ENCODE data around the gene ANKRD62.
"Not testable (repeated sequence)": the region's sequence is repeated elsewhere in the genome, so short reads cannot be mapped to it uniquely, and the experiment has no call there.

The ANKRD62 gene

DNA sequence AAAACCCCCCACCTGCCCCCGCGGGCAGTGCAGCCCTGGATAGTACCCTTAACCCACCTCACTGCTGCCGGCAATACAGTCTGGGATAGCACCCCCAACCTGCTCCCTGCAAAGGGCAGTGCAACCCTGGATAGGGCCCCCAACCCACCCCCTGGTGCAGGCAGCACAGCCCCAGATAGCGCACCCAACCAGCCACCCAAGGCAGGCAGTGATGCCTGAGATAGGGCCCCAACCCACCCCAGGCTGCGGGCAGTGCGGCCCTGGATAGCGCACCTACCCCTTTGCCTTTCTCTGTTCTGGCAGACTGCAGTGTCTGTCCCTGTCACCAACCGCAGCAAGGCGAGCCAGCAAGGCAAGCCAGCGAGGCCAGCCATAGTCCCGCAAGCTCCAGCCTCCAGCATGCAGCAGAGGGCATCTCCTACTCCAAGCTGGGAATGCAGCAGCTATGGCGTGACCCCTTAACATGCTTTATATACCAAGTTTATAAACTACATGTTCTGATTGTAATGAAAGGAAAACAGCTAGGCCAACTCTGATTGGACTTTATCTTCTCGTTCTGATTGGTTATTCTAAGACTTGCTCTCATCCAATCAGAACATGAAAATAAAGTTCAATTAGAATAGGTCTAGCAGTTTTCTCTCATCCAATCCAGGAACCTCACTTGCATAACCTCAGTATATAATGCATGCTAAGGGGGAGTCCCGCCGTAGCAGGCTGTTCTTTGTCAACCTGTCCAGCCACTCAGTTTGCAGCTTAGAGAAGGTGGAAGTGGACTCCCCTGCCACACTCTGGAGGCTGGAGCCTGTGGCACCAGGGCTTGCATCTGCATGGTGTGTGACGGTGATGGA, 34.1 kb upstream of the ANKRD62 start:
- Mint-ChIP-seq H3K27ac (no peak overlapping the region), H3K4me3 (no peak overlapping the region), H3K27me3 (ENCODE audit: low read depth) (no peaks in the 10 kb centered on the region), H3K9me3 (no peaks in the 10 kb centered on the region), H3K4me1 (ENCODE audit: low read depth) (no peaks in the 10 kb centered on the region), H3K36me3 (ENCODE audit: low read depth) (no peaks in the 10 kb centered on the region)

DNA sequence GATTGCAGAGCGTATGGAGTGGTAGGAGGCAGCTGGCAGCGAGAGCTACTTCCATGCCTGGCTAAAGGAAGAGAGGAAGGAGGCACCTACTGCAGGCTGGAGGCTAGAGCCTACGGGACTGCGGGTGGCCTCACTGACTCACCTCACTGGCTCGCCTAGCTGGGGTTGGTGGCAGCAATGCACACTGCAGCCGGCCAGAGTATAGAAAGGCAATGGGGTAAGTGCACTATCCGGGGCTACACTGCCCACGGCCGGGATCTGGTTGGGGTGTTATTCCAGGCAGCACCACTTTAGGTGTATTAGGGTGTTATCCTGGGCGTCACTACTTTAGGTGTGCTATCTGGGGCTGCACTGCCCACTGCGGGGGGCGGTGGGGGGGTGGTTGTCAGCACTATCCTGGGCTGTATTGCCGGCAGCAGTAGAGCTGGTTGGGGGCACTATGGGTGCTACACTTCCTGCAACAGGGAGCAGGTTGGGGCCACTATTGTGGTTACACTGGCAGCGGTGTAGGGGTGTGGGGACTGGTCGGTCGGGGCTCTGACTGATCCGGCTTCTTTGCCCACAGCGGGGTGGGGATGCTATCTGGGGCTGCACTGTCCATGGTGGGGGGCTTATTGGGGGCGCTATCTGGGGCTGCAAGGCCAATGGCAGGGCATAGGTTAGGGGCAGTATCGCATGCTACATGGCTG, 33.3 kb upstream of the ANKRD62 start:
- H3K27me3 Mint-ChIP-seq (ENCODE audit: low read depth) = no peaks in the 10 kb centered on the region
- no peaks in the 10 kb centered on the region for H3K36me3 Mint-ChIP-seq (ENCODE audit: low read depth)
- H3K27ac Mint-ChIP-seq = no peak overlapping the region
- H3K9me3 Mint-ChIP-seq = no peaks in the 10 kb centered on the region
- no peaks in the 10 kb centered on the region for H3K4me1 Mint-ChIP-seq (ENCODE audit: low read depth)
- no peak overlapping the region for H3K4me3 Mint-ChIP-seq

DNA sequence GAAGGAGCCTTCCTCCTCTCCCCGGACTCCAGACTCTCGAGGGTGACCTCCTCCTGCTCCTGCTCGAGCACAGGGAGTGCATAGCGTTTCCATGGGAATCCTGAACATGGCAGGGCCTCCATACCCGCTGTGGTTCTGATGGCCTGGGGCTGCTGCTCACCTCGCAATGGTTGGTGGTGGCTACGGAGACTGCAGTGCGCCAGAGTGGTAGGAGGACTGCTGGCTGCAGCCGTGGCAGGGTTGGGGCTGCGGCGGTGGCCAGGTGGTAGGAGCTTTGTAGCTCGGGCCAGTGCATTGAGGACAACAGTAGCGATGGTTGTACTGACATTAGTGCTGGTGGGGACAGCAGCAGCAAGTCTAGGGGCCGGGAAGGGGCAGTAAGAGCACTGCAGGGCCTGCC, 32.0 kb upstream of the ANKRD62 start:
- Mint-ChIP-seq H3K4me1 (ENCODE audit: low read depth) (no peaks in the 10 kb centered on the region), H3K27ac (no peak overlapping the region), H3K9me3 (no peaks in the 10 kb centered on the region), H3K4me3 (no peak overlapping the region), H3K36me3 (ENCODE audit: low read depth) (no peaks in the 10 kb centered on the region), H3K27me3 (ENCODE audit: low read depth) (no peaks in the 10 kb centered on the region)

DNA sequence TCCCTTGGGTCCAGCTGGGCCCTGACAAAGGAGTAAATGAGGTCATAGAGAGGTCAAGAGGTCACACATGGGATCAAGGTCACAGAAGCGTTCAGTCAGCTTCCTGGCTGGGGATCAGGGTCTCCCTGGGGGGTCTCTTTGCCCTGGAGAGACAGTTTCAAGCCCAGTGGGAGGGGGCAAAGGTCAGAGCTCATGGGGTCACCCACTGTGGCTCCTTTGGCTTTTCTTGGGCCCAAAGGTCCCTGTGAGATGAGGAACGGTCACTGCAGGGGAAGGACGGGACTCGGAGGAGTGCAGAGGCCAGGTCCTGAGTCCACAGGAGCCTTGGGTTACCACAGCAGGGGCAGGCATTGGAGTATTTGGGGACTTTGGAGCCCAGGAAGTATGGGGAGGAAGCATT, 30.7 kb upstream of the ANKRD62 start:
- Mint-ChIP-seq H3K27ac (no peak overlapping the region), H3K36me3 (ENCODE audit: low read depth) (no peaks in the 10 kb centered on the region), H3K4me1 (ENCODE audit: low read depth) (no peaks in the 10 kb centered on the region), H3K27me3 (ENCODE audit: low read depth) (no peaks in the 10 kb centered on the region), H3K4me3 (no peak overlapping the region), H3K9me3 (no peaks in the 10 kb centered on the region)

DNA sequence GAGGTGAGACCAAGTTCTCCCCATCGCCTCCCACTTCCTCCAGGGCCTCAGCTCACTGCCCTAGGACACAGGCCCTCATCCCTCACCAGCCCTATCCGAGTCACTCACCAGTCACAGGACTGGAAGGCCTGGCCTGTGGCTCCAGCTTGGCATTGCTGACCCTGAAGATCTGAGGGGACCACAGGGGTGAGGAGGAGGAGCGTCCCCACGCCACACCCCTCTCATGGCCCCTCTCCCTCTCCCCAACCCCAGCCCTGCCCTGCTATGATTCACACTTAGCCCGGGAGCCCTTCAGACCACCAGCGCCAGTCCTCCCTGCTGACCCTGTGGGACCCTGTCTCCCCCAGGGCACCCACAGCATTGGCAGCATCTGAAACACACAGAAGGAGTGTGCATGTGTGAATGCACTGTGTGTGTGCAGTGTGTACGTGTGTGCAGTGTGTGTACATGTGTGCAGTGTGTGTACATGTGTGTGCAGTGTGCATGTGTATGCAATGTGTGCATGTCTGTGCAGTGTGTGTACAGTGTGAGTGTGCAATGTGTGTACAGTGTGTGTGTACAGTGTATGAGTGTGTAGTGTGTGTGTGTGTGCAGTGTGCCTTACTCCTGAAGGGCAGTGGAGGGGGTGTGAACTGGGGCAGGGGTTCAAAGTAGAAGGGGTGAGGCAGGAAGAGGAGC, 29.4 kb upstream of the ANKRD62 start:
- Mint-ChIP-seq H3K27ac (no peak overlapping the region), H3K36me3 (ENCODE audit: low read depth) (no peaks in the 10 kb centered on the region), H3K9me3 (no peaks in the 10 kb centered on the region), H3K4me1 (ENCODE audit: low read depth) (no peaks in the 10 kb centered on the region), H3K4me3 (no peak overlapping the region), H3K27me3 (ENCODE audit: low read depth) (no peaks in the 10 kb centered on the region)

DNA sequence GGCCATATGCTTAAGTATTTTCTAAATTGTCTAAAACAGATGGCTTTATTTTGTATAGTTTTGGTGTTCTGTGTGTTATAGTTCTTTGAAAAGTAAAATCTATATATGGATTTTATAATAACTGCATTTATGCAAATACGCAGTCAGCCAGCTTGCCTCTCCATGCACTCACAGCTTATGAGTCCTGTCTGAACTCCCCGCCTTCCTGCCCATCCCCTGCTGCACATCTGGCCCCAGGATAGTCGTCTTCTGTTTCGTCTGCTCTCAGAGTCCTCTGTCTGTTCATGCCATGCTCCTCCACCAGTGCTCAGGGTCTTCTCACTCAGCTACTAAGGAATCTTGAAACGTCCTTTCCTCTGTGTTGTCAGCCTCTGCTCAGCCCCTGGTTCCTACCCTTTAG, 28.2 kb upstream of the ANKRD62 start:
- no peak overlapping the region for H3K27ac Mint-ChIP-seq
- H3K4me3 Mint-ChIP-seq = no peak overlapping the region
- no peaks in the 10 kb centered on the region for H3K4me1 Mint-ChIP-seq (ENCODE audit: low read depth)
- H3K36me3 Mint-ChIP-seq (ENCODE audit: low read depth) = no peaks in the 10 kb centered on the region
- no peaks in the 10 kb centered on the region for H3K9me3 Mint-ChIP-seq
- no peaks in the 10 kb centered on the region for H3K27me3 Mint-ChIP-seq (ENCODE audit: low read depth)

DNA sequence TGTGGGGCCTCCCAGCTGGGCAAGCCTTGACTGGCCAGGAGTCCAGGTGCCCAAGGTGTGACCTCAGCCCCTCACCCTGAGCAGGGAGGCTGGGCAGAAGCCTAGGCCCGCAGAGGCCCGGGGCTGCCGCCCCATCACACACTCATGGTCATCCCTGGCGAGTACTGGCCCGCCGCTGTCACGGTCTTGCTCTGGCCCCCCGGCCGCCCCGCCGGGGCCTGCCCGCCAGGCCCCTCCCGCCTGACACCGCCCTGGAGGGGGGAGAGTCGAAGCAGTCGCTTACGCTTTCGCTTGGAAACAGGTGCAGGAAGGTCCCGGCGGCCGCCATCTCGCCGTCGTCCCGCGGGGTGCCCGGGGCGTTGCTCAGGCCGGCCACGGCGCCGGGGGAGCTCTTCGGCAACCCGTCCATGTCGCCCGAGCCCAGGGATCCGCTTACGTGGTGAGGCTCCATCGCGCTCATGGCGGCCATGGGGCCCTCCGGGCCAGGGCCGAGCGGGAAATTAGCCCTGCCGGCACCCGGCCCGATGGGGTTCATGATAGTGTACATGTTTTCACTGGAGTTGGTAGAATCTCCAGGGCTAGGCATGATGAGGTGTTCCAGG, 26.6 kb upstream of the ANKRD62 start:
- Mint-ChIP-seq H3K4me1 (ENCODE audit: low read depth) (no peaks in the 10 kb centered on the region), H3K36me3 (ENCODE audit: low read depth) (no peaks in the 10 kb centered on the region)

DNA sequence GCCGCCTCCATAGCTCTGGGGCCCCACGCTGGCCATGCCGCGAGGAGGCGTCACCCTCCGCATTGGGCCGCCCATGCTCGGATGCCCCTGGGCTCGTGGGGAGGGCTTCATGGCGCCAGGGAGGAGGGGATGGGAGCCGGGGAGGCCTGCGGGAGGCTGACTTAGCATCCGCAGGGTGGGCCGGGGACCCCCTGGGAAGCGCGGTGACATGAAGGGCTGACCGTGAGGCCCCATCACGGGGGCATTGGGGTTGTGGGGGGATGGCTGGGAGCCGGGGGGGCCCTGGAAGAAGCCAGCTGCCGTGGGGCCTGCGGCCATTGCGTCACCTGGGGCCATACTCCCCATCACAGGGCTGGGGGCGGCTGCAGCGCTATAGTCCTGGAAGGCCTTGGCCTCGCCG, 26.0 kb upstream of the ANKRD62 start:
- Mint-ChIP-seq H3K9me3 (no peaks in the 10 kb centered on the region), H3K36me3 (ENCODE audit: low read depth) (no peaks in the 10 kb centered on the region), H3K4me1 (ENCODE audit: low read depth) (no peaks in the 10 kb centered on the region), H3K4me3 (no peak overlapping the region), H3K27me3 (ENCODE audit: low read depth) (peaks cover 9% of the 10 kb centered on the region), H3K27ac (no peak overlapping the region)

More for the DNA sequence above, 26.6 kb upstream of the ANKRD62 start:
- Mint-ChIP-seq H3K4me3 (no peak overlapping the region), H3K27ac (no peak overlapping the region), H3K27me3 (ENCODE audit: low read depth) (peaks cover 6% of the 10 kb centered on the region), H3K9me3 (no peaks in the 10 kb centered on the region)

DNA sequence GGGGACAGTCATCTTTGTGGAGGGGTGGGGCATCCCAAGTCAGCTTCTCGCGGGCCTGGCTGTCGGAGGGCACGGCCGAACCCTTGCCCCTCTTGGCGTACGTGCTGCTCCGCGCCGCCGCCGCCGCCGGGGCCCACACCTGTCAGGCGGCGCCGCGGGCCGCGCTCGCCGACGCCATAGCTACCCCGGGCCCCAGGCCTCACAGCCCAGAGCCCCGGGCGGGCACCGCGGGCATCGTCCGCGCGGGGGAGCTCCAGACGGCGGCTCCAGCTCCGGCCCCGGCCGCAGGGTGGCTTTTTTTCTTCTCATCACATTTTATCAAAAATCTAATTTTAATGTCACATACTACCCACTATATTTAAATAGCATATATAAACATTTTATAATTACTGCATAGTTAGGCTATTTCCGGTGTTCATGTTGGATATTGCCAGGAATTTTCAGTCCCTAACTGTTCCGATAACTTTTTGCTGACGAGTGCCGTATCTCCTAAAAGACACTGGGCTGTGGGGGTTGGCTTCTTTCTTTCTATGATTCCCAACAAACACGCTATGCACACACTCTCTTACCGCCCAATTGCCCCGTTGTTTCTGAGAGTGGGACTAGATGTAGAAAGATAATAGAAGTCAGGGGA, 25.2 kb upstream of the ANKRD62 start:
- H3K27me3 Mint-ChIP-seq (ENCODE audit: low read depth); H3K36me3 Mint-ChIP-seq (ENCODE audit: low read depth); H3K4me3 Mint-ChIP-seq; H3K27ac Mint-ChIP-seq; H3K4me1 Mint-ChIP-seq (ENCODE audit: low read depth); H3K9me3 Mint-ChIP-seq: not testable (repeated sequence)

DNA sequence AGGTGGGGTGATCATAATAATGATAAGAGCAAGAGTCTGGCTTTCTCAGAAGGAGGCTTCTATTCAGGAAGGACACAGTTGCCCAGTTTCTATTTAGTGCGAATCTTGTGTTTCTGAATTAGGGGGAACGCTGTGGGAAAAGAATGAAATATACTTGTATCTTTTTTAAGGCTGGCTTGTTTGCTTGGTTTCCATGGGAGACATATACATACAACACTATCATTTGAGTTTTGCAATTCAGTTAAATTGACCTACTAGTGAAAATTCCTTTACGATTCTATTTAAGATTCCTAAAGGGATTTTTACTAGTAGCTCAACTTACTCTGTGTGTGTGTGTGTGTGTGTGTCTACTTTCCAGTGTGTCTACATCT, 24.7 kb upstream of the ANKRD62 start:
- Mint-ChIP-seq H3K9me3 (no peaks in the 10 kb centered on the region), H3K27me3 (ENCODE audit: low read depth) (peaks cover 9% of the 10 kb centered on the region), H3K36me3 (ENCODE audit: low read depth) (no peaks in the 10 kb centered on the region), H3K4me3 (no peak overlapping the region), H3K27ac (no peak overlapping the region), H3K4me1 (ENCODE audit: low read depth) (no peaks in the 10 kb centered on the region)

DNA sequence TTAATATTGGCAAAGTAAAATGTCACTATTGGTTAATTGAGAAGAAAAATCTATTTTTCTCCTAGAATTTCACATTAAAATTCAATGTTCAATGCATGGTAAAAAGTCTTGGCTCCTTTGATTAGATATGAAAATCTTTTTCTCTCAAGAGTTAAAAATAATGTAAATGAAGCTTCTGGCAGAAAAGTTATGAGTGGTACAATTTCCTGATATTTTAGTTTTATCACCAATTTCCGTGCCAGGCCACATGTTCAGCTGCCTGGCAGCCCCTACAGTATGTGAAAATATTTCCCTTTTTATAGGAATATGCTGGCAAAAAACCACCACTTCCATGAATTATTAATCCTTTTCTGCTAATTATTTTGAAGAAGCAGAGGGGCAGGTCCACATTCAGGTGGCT, 22.6 kb upstream of the ANKRD62 start:
- H3K4me3 Mint-ChIP-seq; H3K36me3 Mint-ChIP-seq (ENCODE audit: low read depth); H3K27ac Mint-ChIP-seq; H3K9me3 Mint-ChIP-seq; H3K4me1 Mint-ChIP-seq (ENCODE audit: low read depth): not testable (repeated sequence)
- H3K27me3 Mint-ChIP-seq (ENCODE audit: low read depth) = peaks cover 26% of the 10 kb centered on the region

DNA sequence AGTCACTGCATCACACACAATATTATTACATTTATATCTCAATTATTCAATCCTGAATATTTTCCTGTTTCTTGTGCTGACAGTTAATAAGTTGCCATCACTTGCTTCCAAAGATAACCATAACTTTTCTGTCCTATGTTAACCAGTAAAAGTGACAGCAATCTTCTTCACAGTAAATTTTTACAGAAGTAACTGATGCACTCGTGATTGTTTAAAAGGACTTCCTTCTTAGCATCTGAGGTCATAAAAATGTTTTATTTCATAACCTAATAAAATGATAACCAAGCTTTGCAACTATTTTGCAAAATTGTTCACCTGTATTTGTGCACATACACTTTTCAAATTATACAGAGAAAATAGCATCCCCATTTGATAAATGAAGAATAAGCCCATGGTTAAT, 20.6 kb upstream of the ANKRD62 start:
- no peaks in the 10 kb centered on the region for H3K36me3 Mint-ChIP-seq (ENCODE audit: low read depth)
- peaks cover 36% of the 10 kb centered on the region for H3K27me3 Mint-ChIP-seq (ENCODE audit: low read depth)

DNA sequence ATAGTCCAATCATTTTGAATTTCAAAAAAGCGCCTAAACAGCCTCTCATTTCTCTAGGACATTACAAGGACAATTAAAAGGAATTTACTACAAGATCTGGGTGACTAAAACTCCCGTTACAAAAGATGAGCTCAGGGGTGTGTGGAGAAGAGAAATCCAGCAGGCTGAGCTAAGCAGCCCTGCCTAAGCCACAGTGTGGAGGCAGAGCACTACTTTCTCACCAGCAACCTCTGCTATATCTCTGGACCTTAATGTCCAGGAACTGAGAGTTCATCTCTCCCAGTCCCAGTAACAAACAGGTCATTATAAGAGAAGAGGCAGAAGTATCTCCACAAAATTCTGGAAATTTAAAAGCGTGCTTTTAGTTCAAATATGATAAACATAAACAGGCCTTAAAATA, 18.9 kb upstream of the ANKRD62 start:
- no peaks in the 10 kb centered on the region for H3K9me3 Mint-ChIP-seq
- H3K4me3 Mint-ChIP-seq = no peak overlapping the region
- H3K4me1 Mint-ChIP-seq (ENCODE audit: low read depth) = no peaks in the 10 kb centered on the region
- no peak overlapping the region for H3K27ac Mint-ChIP-seq
- peaks cover 44% of the 10 kb centered on the region for H3K27me3 Mint-ChIP-seq (ENCODE audit: low read depth)
- no peaks in the 10 kb centered on the region for H3K36me3 Mint-ChIP-seq (ENCODE audit: low read depth)

More for the DNA sequence above, 20.6 kb upstream of the ANKRD62 start:
- no peak overlapping the region for H3K4me3 Mint-ChIP-seq
- H3K27ac Mint-ChIP-seq = no peak overlapping the region
- H3K4me1 Mint-ChIP-seq (ENCODE audit: low read depth) = no peaks in the 10 kb centered on the region
- H3K9me3 Mint-ChIP-seq = no peaks in the 10 kb centered on the region

DNA sequence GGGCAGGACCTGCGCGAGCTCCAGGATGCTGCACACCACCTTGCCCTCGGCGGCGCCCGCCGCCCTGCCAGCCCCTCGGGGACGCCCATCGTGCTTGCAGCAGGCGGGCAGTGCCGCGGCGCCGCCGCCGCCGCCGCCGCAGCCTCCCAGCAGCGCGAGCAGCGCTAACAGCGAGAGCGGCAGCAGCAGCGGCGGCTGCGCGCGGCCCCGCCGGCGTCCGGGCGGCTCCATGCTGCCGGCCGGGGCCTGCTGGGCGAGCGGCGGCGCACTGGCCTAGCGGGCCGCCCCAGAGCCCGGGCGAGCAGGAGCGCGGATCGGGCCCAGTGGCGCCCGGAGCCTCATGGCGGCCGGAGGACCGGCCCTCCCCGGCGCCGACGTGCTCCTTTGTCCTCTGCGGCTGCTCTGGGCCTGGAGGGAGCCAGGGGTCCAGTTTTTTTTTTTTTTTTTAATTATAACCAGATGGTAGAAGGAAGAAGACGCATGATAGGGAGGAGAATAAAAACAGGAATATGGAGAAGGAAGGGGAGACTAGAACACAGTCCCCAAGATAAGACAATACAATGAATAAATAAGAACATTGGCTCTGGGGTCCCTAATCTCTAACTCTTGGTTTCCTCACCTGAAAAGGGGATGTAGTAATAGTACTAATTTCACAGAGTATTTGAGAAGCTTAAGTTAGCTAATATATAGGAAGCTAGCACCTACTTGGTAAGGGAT, 17.1 kb upstream of the ANKRD62 start:
- no peaks in the 10 kb centered on the region for H3K4me1 Mint-ChIP-seq (ENCODE audit: low read depth)
- H3K36me3 Mint-ChIP-seq (ENCODE audit: low read depth) = no peaks in the 10 kb centered on the region
- H3K27me3 Mint-ChIP-seq (ENCODE audit: low read depth) = peaks cover 45% of the 10 kb centered on the region
- H3K27ac Mint-ChIP-seq = no peak overlapping the region
- no peak overlapping the region for H3K4me3 Mint-ChIP-seq
- H3K9me3 Mint-ChIP-seq = no peaks in the 10 kb centered on the region
